Uterus (tissue), 2 donors: ENCODE data around the gene WNT9A.

Source experiments
- CTCF ChIP-seq, 4 experiments: fragments of 200-600 bp in 2 of 4; fragments of 450-650 bp in 2 of 4; sonication (generic) in 2 of 4; IDR thresholded peaks; one replicate each; pipeline ENCODE4 v1.5.1; 2016 to 2019; ENCODE audit warnings: antibody characterized with exemption in 4 of 4, mild to moderate bottlenecking in 2 of 4, moderate library complexity in 1 of 4
- POLR2A ChIP-seq, 2 donors: fragments of 450-650 bp; IDR thresholded peaks; one replicate each; pipeline ENCODE4 v1.6.1; 2016; ENCODE audit warnings: antibody characterized with exemption in 2 of 2, mild to moderate bottlenecking in 1 of 2, moderate library complexity in 1 of 2

- TF ChIP-seq CTCF (IDR thresholded peaks at IDR 0.05) (no peak), POLR2A (IDR thresholded peaks at IDR 0.05) (no peak)
These were observed 1.7 kb upstream of the WNT9A start for GRCh38 chr1:227949341-227949921.
